Measurements from ENCODE around the gene MRPL24.

DNA sequence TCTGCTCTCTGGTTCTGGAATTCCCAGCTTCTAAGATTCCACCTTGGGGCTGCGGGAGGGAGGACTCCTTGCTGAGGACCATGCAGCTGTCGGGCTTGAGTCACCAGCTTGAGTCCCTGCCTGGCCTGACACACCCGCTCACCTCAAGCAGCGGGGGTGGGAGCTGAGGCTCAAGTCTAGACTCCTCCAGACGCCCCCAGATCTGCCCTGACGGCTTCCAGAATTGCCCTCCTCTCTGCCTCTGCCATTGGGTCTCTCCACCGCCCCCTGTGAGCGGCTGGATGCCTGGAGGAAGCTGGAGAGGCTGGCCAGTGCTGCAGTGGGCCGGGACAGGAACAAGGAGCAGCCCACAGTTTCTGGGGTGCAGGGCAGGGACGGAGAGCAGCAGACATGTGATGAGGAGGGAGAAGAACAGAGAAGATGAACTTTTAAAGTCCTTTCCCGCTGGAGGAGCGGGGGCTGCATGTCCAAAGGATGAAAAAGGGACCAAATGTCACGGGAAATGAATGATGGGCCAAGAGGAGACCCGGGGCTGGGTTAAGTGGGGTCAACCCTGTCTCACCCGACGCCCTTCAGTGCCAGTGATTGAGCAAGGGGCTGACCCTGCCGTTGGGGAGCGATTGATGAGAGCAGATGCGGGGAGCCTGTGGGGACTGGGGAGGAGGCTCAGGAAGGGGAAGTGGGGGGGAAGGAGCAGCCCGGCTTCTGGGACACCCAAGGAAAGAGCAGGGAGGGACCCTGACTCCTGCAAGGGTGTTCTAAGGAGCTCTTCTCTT is 49.0 kb downstream of the MRPL24 start:
- TF ChIP-seq POLR2AphosphoS5 (IDR thresholded peaks at IDR 0.05; ENCODE audit: low read depth, low read length): no peak
- no peak for TF ChIP-seq EP300 (IDR thresholded peaks at IDR 0.05; ENCODE audit: borderline replicate concordance in 1 of 2, low read depth in 2 of 2, low read length in 2 of 2)
- TF ChIP-seq, protein P1, sequence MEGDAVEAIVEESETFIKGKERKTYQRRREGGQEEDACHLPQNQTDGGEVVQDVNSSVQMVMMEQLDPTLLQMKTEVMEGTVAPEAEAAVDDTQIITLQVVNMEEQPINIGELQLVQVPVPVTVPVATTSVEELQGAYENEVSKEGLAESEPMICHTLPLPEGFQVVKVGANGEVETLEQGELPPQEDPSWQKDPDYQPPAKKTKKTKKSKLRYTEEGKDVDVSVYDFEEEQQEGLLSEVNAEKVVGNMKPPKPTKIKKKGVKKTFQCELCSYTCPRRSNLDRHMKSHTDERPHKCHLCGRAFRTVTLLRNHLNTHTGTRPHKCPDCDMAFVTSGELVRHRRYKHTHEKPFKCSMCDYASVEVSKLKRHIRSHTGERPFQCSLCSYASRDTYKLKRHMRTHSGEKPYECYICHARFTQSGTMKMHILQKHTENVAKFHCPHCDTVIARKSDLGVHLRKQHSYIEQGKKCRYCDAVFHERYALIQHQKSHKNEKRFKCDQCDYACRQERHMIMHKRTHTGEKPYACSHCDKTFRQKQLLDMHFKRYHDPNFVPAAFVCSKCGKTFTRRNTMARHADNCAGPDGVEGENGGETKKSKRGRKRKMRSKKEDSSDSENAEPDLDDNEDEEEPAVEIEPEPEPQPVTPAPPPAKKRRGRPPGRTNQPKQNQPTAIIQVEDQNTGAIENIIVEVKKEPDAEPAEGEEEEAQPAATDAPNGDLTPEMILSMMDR (IDR thresholded peaks at IDR 0.05; ENCODE audit: control extremely low read depth in 1 of 3, insufficient read depth in 1 of 3, low read depth in 1 of 3, low read length in 3 of 3): peak in 2 of 3 experiments; percentile 10 to 11; a peak in 1 of 4 replicates
- TF ChIP-seq RFX5 (IDR thresholded peaks at IDR 0.05; ENCODE audit: borderline replicate concordance, low read depth, low read length): no peak
- TF ChIP-seq RAD21 (IDR thresholded peaks at IDR 0.05 in 1 of 2, conservative IDR thresholded peaks at IDR 0.05 in 1 of 2; ENCODE audit: low read depth in 2 of 2, low read length in 2 of 2): no peak; a peak in 1 of 4 replicates
- TF ChIP-seq SP1 (IDR thresholded peaks at IDR 0.05; ENCODE audit: low read depth, low read length): no peak
- TF ChIP-seq GABPA (IDR thresholded peaks at IDR 0.05; ENCODE audit: borderline replicate concordance, insufficient read depth, low read length): no peak
- TF ChIP-seq POLR2A (IDR thresholded peaks at IDR 0.05; ENCODE audit: control extremely low read depth in 1 of 2, low read depth in 2 of 2, low read length in 2 of 2): no peak
- no peak for TF ChIP-seq JUND (IDR thresholded peaks at IDR 0.05; ENCODE audit: low read length)
- TF ChIP-seq CREB1 (IDR thresholded peaks at IDR 0.05): no peak

All from H1 (cell line).